OCI-LY7 (cell line): ENCODE data around the gene DTHD1.

Experiments
- EZH2phosphoT487 ChIP-seq: fragments of 200-600 bp; sonication (generic); IDR thresholded peaks from 2 replicates; pipeline ENCODE4 v1.6.1; 2018; ENCODE audit warnings: low read depth, borderline replicate concordance, mild to moderate bottlenecking, mixed run types, antibody characterized with exemption, low read length, moderate library complexity, mixed read lengths
- TF ChIP-seq, protein P1 (sequence below): fragments of 200-600 bp; sonication (generic); conservative IDR thresholded peaks from 2 replicates; pipeline ENCODE4 v1.5.1; 2014; ENCODE audit warnings: mild to moderate bottlenecking, antibody characterized with exemption, low read length, moderate library complexity, mixed read lengths

DNA sequence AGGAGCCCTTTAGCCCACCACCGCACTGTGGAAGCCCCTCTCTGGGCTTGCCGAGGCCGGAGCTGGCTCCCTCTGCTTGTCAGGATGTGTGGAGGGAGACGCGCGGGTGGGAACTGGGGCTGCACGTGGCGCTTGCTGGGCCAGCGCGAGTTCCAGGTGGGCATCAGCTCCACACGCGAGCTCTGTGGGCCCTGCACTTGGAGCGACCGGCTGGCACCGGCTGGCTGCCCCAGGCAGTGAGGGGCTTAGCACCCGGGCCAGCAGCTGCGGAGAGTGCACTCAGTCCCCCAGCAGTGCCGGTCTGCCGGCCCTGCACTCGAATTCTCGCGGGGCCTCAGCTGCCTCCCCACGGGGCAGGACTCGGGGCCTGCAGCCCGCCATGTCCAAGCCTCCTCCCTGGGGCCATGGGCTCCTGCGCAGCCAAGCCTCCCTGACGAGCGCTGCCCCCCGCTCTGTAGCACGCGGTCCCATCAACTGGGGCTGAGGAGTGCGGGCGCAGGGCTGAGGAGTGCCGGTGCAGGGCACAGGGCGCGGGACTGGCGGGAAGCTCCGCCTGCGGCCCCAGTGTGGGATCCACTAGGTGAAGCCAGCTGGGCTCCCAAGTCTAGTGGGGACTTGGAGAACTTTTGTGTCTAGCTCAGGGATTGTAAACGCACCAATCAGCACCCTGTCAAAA is 93.6 kb downstream of the DTHD1 start:
- TF ChIP-seq, protein P1, sequence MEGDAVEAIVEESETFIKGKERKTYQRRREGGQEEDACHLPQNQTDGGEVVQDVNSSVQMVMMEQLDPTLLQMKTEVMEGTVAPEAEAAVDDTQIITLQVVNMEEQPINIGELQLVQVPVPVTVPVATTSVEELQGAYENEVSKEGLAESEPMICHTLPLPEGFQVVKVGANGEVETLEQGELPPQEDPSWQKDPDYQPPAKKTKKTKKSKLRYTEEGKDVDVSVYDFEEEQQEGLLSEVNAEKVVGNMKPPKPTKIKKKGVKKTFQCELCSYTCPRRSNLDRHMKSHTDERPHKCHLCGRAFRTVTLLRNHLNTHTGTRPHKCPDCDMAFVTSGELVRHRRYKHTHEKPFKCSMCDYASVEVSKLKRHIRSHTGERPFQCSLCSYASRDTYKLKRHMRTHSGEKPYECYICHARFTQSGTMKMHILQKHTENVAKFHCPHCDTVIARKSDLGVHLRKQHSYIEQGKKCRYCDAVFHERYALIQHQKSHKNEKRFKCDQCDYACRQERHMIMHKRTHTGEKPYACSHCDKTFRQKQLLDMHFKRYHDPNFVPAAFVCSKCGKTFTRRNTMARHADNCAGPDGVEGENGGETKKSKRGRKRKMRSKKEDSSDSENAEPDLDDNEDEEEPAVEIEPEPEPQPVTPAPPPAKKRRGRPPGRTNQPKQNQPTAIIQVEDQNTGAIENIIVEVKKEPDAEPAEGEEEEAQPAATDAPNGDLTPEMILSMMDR = no peak
- TF ChIP-seq EZH2phosphoT487 = no peak
